ENCODE measurements around the gene SPON2. TPM values are rescaled to one million over a fixed set of nuclear protein-coding genes. Genes with fewer than 3 reads are reported as not detected.
A peak's percentile ranks its signal among the peaks of the same experiment; 100 is the strongest.

Gene SPON2
- total RNA-seq, 1 donor from 2014 or later, result 43.9 TPM

DNA sequence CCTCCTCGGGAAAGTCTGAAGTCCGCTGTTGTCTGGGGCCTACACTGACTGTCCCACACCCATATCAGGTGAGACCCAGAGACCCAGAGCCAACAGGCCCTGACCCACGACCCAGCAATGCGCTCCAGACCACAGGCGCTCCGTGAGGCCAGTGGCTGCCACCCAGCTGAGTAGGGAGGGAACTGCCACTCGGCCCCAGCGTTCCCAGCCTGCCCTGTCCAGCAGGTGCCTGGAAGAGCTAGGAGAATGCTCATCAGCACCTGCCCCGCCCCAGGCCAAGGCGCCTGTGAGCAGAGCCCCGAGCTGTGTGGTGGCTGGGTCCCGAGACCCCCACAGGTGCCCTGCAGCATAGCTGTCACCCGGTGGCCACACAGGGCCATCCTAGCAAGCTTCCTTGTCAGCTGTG is 2.7 kb downstream of the SPON2 start:
- Histone ChIP-seq H3K27me3 (peaks cover 33% of the 10 kb centered on the region), H3K36me3 (no peaks in the 10 kb centered on the region), H3K4me3 (no peak overlapping the region), H3K4me1 (peaks cover 33% of the 10 kb centered on the region), H3K9me3 (no peaks in the 10 kb centered on the region), H3K27ac (no peak overlapping the region)
- ATAC-seq, result no peak
- TF ChIP-seq, protein P1, sequence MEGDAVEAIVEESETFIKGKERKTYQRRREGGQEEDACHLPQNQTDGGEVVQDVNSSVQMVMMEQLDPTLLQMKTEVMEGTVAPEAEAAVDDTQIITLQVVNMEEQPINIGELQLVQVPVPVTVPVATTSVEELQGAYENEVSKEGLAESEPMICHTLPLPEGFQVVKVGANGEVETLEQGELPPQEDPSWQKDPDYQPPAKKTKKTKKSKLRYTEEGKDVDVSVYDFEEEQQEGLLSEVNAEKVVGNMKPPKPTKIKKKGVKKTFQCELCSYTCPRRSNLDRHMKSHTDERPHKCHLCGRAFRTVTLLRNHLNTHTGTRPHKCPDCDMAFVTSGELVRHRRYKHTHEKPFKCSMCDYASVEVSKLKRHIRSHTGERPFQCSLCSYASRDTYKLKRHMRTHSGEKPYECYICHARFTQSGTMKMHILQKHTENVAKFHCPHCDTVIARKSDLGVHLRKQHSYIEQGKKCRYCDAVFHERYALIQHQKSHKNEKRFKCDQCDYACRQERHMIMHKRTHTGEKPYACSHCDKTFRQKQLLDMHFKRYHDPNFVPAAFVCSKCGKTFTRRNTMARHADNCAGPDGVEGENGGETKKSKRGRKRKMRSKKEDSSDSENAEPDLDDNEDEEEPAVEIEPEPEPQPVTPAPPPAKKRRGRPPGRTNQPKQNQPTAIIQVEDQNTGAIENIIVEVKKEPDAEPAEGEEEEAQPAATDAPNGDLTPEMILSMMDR (IDR thresholded peaks at IDR 0.05), result no peak
- intact Hi-C loops (cut with DNase I), result loop anchor here (10.0 kb wide), 1 partner anchor 75 kb away; the partner anchor contains the start of gene CTBP1
- DNase-seq, result no peak

DNA sequence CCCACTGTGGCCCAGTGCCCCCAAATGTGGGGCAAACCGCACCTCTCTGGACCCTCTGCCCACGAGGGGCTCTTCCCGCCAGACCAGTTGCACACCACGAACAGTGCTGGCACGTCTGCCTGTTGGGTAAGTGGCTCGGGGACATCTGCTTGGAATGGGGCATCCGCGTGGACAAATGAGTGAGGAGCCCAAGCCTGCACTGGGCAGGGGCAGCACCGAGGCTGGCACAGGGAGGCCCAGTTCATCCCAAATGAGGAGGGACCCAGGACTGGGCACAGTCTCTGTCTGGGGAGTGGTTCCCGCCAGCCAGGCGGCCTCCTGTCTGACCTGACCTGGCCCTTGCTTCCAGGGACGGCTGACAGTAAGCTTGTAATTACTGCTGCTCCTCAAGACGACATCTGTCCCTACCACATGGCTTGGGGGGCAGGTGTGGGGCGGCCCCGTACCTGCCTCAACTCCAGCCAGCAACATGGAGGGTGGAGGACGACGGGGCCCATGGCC is 3.2 kb downstream of the SPON2 start:
- Histone ChIP-seq H3K27me3 (peaks cover 33% of the 10 kb centered on the region), H3K36me3 (no peaks in the 10 kb centered on the region), H3K4me1 (peaks cover 33% of the 10 kb centered on the region), H3K4me3 (no peak overlapping the region), H3K9me3 (no peaks in the 10 kb centered on the region), H3K27ac (no peak overlapping the region)
- ATAC-seq (no peak), DNase-seq (no peak)
- TF ChIP-seq, protein P1 (IDR thresholded peaks at IDR 0.05), result no peak
- intact Hi-C loops (cut with DNase I), result loop anchor here (10.0 kb wide), 1 partner anchor 76 kb away; the partner anchor contains the start of gene CTBP1

DNA sequence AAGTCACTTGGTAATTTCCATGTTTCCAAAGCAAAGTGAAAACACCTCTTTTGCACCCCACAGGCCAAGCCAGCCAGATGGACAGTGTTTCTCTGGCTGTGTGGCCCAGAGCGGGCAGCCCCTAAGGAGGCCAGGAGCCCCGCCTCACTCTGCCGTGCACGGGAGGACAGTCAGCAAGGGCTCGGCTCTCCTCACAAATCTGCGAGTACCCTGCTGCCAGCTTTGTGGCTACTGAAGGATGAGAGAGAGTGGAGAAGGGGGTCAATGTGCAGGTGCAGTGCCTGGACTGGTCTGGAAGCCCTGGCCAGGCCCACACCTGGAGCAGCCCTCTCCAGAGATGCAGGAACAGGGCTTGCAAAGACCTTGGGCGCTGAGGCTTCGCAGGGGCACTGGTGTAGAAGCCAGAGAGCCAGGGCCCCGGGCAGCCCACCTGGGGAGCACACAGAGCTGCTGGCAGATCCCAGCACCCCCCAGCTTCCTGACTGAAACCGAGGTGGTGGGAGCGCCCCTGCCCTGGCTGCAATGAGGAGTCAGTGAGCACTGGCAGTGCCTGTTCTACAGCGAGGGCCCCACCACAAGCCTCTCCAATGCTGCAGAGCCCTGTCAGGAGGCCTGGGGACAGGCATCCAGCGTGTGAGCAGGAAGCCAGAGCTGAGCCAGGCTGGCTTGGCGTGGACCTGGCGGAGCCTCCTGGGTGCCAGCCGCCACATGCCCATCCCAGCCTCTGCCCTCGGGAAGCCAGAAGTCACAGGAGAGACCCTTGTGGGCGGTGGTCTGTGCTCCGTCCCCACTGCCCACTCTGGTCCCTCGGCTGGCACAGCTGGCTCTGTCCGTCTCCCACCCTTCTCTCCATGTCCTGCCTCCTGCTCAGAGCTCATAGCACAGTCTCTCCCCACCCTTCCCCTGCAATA is 3.9 kb downstream of the SPON2 start:
- Histone ChIP-seq H3K27me3 (peaks cover 33% of the 10 kb centered on the region), H3K9me3 (no peaks in the 10 kb centered on the region), H3K36me3 (no peaks in the 10 kb centered on the region), H3K4me3 (peak overlapping the region; percentile 71), H3K4me1 (peaks cover 33% of the 10 kb centered on the region), H3K27ac (no peak overlapping the region)
- TF ChIP-seq, protein P1 (IDR thresholded peaks at IDR 0.05), result no peak
- ATAC-seq, result no peak
- no peak for DNase-seq
- intact Hi-C loops (cut with DNase I), result loop anchor here (10.0 kb wide), 1 partner anchor 76 kb away; the partner anchor contains the start of gene CTBP1

DNA sequence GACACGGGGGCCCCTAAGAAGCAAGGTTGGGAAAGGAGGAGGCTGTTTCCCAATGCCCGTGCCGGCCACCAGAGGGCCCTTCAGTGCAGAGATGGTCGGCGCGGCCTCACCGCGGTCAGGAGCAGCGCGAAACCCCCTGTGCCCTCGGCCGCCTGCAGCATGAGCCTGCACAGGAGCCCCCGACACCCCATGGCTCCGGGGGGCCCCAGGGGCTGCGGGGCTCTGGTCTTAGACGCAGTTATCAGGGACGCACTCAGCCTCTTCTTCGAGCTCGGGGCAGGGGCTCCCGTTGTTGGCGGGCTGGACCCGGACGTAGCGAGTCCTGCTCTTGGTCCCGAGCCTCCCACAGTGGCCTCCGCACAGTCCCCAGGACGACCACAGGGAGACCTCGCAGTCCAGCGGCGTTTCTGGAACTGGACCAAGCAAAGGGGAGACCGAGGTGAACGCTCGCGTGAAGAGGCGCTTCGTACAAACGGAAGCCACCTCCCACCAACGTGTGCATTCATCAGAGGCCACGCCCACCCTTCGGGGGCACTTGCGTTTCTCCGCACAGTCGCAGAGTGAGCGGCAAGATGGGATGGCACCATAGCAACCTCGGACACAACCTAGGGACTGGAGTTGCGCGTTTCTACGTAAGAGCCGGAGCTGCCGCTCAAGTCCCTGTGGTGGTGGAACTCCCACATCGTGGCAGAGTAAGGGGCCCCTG is 5.0 kb downstream of the SPON2 start:
- peaks cover 26% of the 10 kb centered on the region for H3K4me1 ChIP-seq
- TF ChIP-seq, protein P1 (IDR thresholded peaks at IDR 0.05), result peak; percentile 93
- no peaks in the 10 kb centered on the region for H3K9me3 ChIP-seq
- H3K27ac ChIP-seq, result no peak overlapping the region
- ATAC-seq (peak; percentile 86), DNase-seq (peak; percentile 92)
- peak overlapping the region; percentile 71 for H3K4me3 ChIP-seq
- H3K36me3 ChIP-seq, result no peaks in the 10 kb centered on the region
- intact Hi-C loops (cut with DNase I), result loop anchor here (10.0 kb wide), 1 partner anchor 77 kb away; the partner anchor contains the start of gene CTBP1
- peaks cover 28% of the 10 kb centered on the region for H3K27me3 ChIP-seq

DNA sequence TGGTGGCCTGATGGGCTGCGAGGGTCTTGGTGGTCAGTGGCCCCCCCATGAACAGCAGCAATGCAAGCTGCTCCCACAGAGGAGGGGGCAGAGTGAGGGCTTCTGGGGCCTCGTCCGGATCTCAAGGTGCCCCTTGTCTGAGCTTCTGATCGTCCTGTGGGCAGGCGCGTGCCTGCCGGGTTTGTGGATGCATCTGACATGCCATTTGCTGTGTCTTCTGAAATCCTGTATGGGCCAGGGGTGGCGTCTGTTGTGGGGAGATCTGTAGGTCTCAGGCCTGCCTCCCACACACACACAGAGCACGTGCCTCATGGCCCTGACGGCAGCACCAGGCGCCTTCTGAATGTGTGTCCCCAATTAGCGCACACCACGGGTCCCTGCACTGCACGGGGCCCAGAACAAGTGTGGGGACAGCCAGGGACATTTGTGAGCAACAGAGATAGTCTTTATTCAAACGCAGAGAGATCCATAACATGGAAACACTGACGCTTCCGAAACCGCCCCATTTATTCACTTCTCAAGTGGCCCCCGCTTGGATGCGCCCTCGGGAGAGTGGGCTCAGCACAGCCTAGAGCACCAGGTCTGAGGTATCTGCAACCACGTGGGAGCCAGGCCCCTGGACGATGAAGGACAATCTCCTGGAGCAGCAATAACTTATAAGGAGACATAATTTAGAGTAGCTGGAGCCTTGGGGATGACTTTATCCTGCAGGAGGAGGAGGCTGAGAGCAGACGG is 5.7 kb downstream of the SPON2 start:
- no peak overlapping the region for H3K27ac ChIP-seq
- H3K4me3 ChIP-seq, result peak overlapping the region; percentile 71
- TF ChIP-seq, protein P1 (IDR thresholded peaks at IDR 0.05), result no peak
- no peaks in the 10 kb centered on the region for H3K36me3 ChIP-seq
- peaks cover 18% of the 10 kb centered on the region for H3K4me1 ChIP-seq
- no peak for DNase-seq
- ATAC-seq, result no peak
- intact Hi-C loops (cut with DNase I), result loop anchor here (10.0 kb wide), 1 partner anchor 78 kb away; the partner anchor contains the start of gene CTBP1
- no peaks in the 10 kb centered on the region for H3K9me3 ChIP-seq
- peaks cover 21% of the 10 kb centered on the region for H3K27me3 ChIP-seq

All from upper lobe of right lung (tissue), 1 donor.